A549 treated with RU486 at 1 μM for 4 hours (cell line): ENCODE results near the gene CSTPP1. TPM values are rescaled to one million over a fixed set of nuclear protein-coding genes. Genes with fewer than 3 reads are reported as not detected.

Experiments used
- total RNA-seq: library from RNA; stranded (reverse); fragments of 200-300 nt; extraction: Qiagen RNA extraction; gene quantifications from 5 replicates; pipeline ENCODE4 v1.2.3, GENCODE V29; 2022; ENCODE audit warnings: low read depth

Gene CSTPP1
- 27.7 to 31.8 TPM (median 29.4 TPM) in 5 replicates for total RNA-seq

DNA sequence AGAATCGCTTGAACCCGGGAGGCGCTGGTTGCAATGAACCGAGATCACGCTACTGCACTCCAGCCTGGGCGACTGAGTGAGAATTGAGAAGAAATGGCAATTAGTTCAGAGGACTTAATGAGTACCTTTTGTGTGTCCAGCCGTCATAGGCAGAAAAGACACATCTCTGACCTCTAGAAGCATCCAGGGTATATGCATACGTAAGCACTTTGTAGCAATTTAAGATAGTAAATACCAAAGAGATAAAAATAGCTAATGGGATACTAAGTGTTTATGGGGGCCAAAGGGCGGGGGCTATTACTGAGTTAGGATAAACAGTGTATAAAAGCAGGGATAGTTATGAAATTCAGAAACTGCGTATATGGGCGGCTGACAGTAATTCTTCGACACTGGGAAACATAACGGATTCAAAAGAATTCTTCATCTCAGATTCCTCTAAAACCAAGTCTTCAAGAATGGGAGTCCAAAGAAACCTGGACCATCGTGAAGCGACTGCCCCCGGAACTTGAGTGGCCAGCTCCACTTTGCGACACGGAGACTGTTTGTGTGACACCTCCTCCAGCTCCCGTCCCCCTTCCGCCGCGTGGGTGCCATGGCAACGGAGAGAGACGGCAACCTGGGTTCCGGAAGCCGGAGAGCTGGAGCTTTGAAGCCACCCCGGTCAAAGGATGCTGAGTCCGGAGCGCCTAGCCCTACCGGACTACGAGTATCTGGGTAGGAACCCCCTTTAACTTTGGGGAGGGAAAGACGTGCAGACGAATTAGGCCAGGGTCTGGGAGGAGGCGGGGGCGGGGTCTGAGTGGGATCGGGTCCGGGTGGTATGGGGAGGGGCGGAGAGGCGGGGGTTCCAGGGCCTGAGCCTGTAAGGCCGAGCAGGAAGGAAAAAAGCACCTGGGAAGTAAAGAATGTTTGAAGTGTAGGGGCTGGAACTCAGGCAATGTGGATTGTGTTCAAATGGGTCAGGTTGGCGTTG is at the start of gene CSTPP1:
CSTPP1 (plus strand) TSS at position 624 of the 973 bp plus-strand sequence; CDS start at position 669, 45 bp downstream.

DNA sequence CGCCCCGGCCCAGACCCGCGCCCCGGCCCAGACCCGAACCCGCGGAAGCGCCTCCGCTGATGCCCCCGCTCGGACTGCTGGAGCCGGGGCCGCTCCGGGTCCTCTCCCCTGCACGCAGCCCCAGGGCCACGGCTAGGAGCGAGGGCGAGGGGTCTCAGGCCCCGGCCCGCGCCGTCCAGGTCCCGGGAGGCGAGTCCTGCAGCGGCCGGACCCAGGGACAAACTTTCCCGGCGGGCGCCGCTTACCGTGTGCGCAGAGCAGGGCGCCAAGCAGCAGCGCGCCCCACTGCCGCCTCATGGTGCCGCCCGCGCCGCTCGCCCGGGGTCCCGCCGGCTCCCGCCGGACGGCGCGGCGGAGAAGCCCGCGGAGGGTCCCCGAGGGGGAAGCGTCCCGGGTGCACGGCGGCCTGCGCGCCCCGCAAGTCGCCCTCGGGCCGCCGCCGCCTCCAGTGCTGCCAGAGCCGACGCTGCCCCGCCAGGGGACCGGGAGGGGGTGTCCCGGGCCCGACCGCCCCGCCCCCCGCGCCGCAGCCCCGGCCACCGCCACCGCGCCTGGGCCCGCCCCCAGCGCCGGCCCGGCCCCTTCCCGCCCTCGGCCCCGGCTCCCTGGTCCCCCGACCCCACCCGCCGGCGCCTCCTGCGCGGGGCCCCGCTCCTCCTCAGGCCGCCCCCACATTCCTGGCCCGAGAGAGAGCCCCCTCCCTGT is 18.3 kb upstream of the CSTPP1 start, which contains the start of gene LRP4:
LRP4 (minus strand) TSS at position 468 of the 705 bp plus-strand sequence; CDS start at position 297, 171 bp downstream.

DNA sequence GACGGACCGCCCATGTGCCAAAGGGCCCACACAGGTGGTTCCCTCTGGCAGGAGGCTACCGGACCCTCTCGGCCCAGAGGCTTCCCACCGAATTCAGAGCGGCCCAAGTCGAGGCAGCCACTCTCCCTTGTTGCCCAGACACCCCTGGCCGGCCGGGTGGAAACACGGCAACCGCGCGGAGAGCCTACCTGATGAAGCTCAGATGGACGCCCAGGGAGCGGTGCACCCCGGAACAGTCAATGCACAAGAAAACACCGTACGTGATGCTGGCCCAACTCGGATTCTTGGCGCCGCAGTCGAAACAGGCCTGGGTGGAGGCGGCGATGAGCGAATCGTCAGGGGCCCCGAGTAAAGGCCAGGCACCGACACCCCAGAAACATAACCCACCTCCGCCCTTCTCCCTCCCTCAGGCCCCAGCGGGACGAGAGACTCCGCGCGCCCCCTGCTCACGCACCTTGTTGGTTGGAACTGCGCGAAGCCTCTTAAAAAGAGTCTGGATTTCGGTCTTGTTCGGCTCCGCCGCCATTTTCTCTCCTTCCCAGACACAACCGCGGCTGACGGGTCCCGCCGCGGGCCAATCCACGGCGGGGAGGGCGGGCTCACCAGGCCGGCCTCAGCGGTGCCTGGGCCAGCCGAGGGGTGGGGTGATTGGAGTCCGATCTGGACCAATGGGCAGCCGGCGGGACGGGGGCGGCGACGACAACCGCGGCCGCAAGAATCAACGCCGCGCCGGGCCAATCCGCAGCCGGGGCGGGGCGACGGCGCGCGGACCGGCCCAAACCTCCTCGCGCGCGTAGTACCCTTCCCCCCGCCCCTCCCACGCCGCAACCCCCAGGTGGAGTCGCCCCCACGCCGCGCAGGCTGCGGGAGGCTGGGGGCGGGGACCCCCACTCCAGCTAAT is 240.0 kb downstream of the CSTPP1 start, which contains the start of gene ARFGAP2:
ARFGAP2 (minus strand) TSS at position 552 of the 901 bp plus-strand sequence; CDS start at position 526, 26 bp downstream.

DNA sequence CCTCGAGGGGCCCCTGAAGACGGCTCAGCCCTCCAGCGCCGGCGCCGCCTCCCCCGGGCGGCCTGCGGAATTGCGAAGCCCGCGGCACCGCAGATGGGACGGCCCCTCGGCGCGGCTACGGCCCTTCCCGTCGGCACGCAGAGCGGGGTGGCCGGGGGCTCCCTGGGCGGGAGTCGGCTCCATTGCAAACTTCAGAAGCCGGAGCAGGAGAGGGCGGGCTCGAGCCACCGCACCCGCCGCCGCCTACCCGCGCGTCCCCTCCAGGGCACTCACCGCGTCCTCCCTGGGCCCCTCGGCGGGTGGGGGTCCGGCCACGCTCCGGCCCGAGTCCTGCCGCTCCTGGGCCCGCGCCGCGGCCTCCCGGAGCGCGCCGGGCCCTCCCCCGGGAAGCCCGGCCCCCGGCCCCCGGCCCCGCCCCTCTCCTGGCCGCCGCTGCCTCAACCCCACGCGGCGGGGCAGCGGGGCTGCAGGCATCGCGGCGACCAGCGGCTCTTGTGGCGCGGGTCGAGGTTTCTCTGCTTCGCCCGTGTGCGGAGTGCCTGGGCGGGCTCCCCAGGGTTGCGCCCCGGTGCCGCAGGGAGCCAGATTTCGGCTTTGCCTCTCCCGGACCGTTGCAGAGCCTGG is 249.6 kb downstream of the CSTPP1 start, which contains the start of gene PACSIN3:
PACSIN3 (minus strand) TSS at position 359 of the 624 bp plus-strand sequence. CDS start 3,707 bp downstream, outside the sequence.

Other genes starting within 250 kb of the CSTPP1 start
- gene ARHGAP1, start 236.1 kb upstream of the CSTPP1 start, total RNA-seq: 50.0 to 59.9 TPM (median 57.0 TPM) in 5 replicates
- gene ZNF408, start 235.7 kb upstream of the CSTPP1 start, total RNA-seq: 15.7 to 19.1 TPM (median 16.8 TPM) in 5 replicates
- gene F2, start 217.5 kb upstream of the CSTPP1 start, total RNA-seq: 2.0 to 3.4 TPM (median 2.2 TPM) in 5 replicates
- 58.1 to 81.6 TPM (median 67.0 TPM) in 5 replicates for gene CKAP5, start 90.5 kb upstream of the CSTPP1 start, total RNA-seq
- gene LRP4, start 18.2 kb upstream of the CSTPP1 start, total RNA-seq: 6.0 to 8.9 TPM (median 7.1 TPM) in 5 replicates
- 25.2 to 32.3 TPM (median 26.7 TPM) in 5 replicates for gene ARFGAP2, start 240.1 kb downstream of the CSTPP1 start, total RNA-seq
- gene PACSIN3, start 249.7 kb downstream of the CSTPP1 start, total RNA-seq: 25.9 to 33.8 TPM (median 30.6 TPM) in 5 replicates